Activated CD8-positive, alpha-beta T cell treated with anti-CD3 and anti-CD28 coated beads for 36 hours (primary cell): ENCODE measurements around the gene ACBD6. TPM values are rescaled to one million over a fixed set of nuclear protein-coding genes. Genes with fewer than 3 reads are reported as not detected.

ENCODE experiments used
- ATAC-seq: fragments of 200-7000 bp; cut with Tn5 transposase; one replicate; pipeline ENCODE4 v1.10.0; 2021; ENCODE audit warnings: mild to moderate bottlenecking, moderate library complexity
- CTCF ChIA-PET: fragments of 350-600 bp; sonication (Branson Sonifier 250); formaldehyde crosslinking; loops from one replicate; lab custom pipeline; 2021; ENCODE audit warnings: antibody characterized with exemption; lab: Charles Lee
- POLR2A ChIA-PET: fragments of 350-600 bp; sonication (Branson Sonifier 250); formaldehyde crosslinking; loops from one replicate; lab custom pipeline; 2021; ENCODE audit warnings: antibody characterized with exemption; lab: Charles Lee
- DNase-seq: peaks from one replicate; pipeline ENCODE4 v3.0.0-alpha.2; 2020
- H3K27ac Mint-ChIP-seq: one replicate; pipeline ENCODE4 v1.8.0; 2021; ENCODE audit warnings: mild to moderate bottlenecking, mixed read lengths
- H3K27me3 Mint-ChIP-seq: one replicate; pipeline ENCODE4 v1.8.0; 2021; ENCODE audit warnings: mixed read lengths
- H3K36me3 Mint-ChIP-seq: one replicate; pipeline ENCODE4 v1.8.0; 2021; ENCODE audit warnings: low read depth, mixed read lengths
- H3K4me1 Mint-ChIP-seq: one replicate; pipeline ENCODE4 v1.8.0; 2021; ENCODE audit warnings: low read depth, mixed read lengths
- H3K4me3 Mint-ChIP-seq: one replicate; pipeline ENCODE4 v1.8.0; 2021; ENCODE audit warnings: mild to moderate bottlenecking, moderate library complexity, mixed read lengths
- H3K9me3 Mint-ChIP-seq: one replicate; pipeline ENCODE4 v1.8.0; 2021; ENCODE audit warnings: mixed read lengths
- CTCF ChIP-seq: fragments of 200-600 bp; IDR thresholded peaks from one replicate; pipeline ENCODE4 v1.8.0; 2022; ENCODE audit warnings: antibody characterized with exemption, mild to moderate bottlenecking
- intact Hi-C: fragments of 100-400 bp; cut with micrococcal nuclease; formaldehyde crosslinking; loops from one replicate; pipeline ENCODE4 v1.10.0; 2022
- total RNA-seq, 2 experiments: library from RNA; stranded (reverse); gene quantifications; one replicate each; pipeline ENCODE4 v1.2.3, GENCODE V29; 2021

The ACBD6 gene
- total RNA-seq, 2 experiments from 2014 or later: 41.3 to 45.0 TPM

GRCh38 chr1:180385144-180385543, 117.2 kb downstream of the ACBD6 start:
- DNase-seq (no peak), ATAC-seq (no peak)
- POLR2A ChIA-PET: no interaction called here
- no peak for TF ChIP-seq CTCF
- Mint-ChIP-seq H3K9me3 (peaks cover 50% of the 10 kb centered on the region), H3K27me3 (no peaks in the 10 kb centered on the region), H3K4me3 (no peak overlapping the region), H3K4me1 (peaks cover 22% of the 10 kb centered on the region), H3K27ac (no peak overlapping the region), H3K36me3 (peaks cover 60% of the 10 kb centered on the region)
- CTCF ChIA-PET: no interaction called here
- intact Hi-C loops: no loop called here

- H3K27me3 Mint-ChIP-seq: no peaks in the 10 kb centered on the region
- peaks cover 24% of the 10 kb centered on the region for H3K4me1 Mint-ChIP-seq
- intact Hi-C loops: no loop called here
- TF ChIP-seq CTCF: no peak
- POLR2A ChIA-PET: no interaction called here
- CTCF ChIA-PET: interaction anchor here (1.9 kb wide), 1 partner anchor 131 kb away, joined by 6 read pairs; no protein-coding TSS in a partner anchor
- H3K36me3 Mint-ChIP-seq: peaks cover 66% of the 10 kb centered on the region
- H3K9me3 Mint-ChIP-seq: peaks cover 57% of the 10 kb centered on the region
- ATAC-seq (no peak), DNase-seq (no peak)
- no peak overlapping the region for H3K4me3 Mint-ChIP-seq
- no peak overlapping the region for H3K27ac Mint-ChIP-seq
Observed at GRCh38 chr1:180384286-180385005, 117.9 kb downstream of the ACBD6 start.

- CTCF ChIA-PET: interaction anchor here (1.9 kb wide), 1 partner anchor 129 kb away, joined by 6 read pairs; no protein-coding TSS in a partner anchor
- no peaks in the 10 kb centered on the region for H3K27me3 Mint-ChIP-seq
- peaks cover 73% of the 10 kb centered on the region for H3K36me3 Mint-ChIP-seq
- POLR2A ChIA-PET: no interaction called here
- H3K9me3 Mint-ChIP-seq: peaks cover 63% of the 10 kb centered on the region
- no peak overlapping the region for H3K27ac Mint-ChIP-seq
- H3K4me3 Mint-ChIP-seq: no peak overlapping the region
- no peak for DNase-seq
- H3K4me1 Mint-ChIP-seq: peaks cover 24% of the 10 kb centered on the region
- intact Hi-C loops: no loop called here
- ATAC-seq: no peak
- no peak for TF ChIP-seq CTCF
Observed at GRCh38 chr1:180382326-180383115, 119.9 kb downstream of the ACBD6 start.

- TF ChIP-seq CTCF: no peak
- no peak for ATAC-seq
- Mint-ChIP-seq H3K9me3 (peaks cover 62% of the 10 kb centered on the region), H3K4me3 (no peak overlapping the region), H3K27ac (no peak overlapping the region), H3K36me3 (peaks cover 72% of the 10 kb centered on the region), H3K4me1 (peaks cover 16% of the 10 kb centered on the region), H3K27me3 (no peaks in the 10 kb centered on the region)
- POLR2A ChIA-PET: no interaction called here
- intact Hi-C loops: no loop called here
- no peak for DNase-seq
- CTCF ChIA-PET: no interaction called here
Observed at GRCh38 chr1:180381184-180381580, 121.2 kb downstream of the ACBD6 start.
